GM19023 (cell line): ENCODE results near the gene TTC9.

Experiments used
- ATAC-seq: cut with Tn5 transposase; IDR thresholded peaks from one replicate; pipeline ENCODE4 v1.9.1; 2021; ENCODE audit warnings: mild to moderate bottlenecking, moderate library complexity; ENCODE audit not compliant: unreplicated experiment

TTC9 gene

DNA sequence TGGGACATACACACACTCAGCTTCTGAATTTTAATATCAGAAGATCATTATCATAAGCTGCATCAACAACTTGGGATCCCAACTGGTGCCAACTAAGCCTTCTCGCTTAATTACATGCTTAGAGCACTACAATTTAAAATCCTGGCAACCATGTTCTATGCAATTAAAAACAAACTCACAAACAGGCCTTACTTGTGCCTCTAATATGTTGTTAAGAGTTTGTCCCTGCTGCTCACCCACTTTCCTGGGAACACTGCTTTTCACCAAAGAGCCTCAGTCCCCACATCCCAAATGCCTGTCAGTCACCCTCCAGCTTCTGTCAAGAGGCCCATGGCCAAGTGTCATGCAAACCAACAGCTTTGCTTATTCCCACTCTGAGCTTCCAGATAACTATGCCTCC, 69.7 kb downstream of the TTC9 start:
- ATAC-seq, result no peak

DNA sequence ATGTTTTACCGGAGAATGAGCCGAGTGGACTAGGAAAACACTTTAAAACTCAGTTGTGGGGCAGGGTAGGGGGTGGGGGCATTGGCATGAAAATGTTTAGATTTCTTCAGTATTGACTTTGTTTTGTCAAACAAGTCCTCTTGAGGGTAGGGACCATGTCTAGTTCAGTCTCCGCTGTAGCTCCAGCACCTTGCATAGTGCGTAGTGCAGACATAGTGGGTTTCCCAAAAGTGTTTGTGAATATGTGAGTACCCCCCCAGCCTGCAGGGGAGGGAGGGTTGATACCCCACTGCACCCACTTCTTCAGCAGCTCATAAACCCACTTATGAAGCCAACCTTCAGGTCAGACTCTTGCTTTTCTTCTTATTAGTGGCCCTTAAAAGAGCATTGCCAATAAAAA, 71.4 kb downstream of the TTC9 start:
- no peak for ATAC-seq

GRCh38 chr14:70713511-70713916, 71.8 kb downstream of the TTC9 start:
- no peak for ATAC-seq

GRCh38 chr14:70714055-70714550, 72.4 kb downstream of the TTC9 start:
- no peak for ATAC-seq

DNA sequence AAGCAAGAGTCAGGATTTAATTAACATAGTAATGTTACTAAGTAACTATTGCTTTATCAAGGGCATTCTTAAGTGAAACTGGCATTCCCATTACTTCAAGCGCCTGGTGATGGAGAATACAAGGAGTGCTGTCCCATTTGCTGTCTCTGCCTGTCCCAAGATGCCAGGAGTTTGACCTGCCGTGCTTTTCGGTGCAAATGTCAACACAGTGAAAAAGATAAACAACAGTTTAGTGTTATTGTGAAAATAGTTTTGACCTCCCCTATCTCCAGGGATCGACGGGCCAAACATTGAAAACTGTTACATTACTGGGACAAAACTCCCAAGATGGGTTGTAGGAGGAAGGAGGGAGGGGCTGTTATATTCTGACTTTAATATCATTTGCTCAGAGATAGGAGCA, 74.8 kb downstream of the TTC9 start:
- ATAC-seq, result no peak

- ATAC-seq, result no peak
Observed at GRCh38 chr14:70716958-70717357, 75.2 kb downstream of the TTC9 start.

- ATAC-seq, result no peak
Observed at GRCh38 chr14:70718383-70719118, 76.8 kb downstream of the TTC9 start.

DNA sequence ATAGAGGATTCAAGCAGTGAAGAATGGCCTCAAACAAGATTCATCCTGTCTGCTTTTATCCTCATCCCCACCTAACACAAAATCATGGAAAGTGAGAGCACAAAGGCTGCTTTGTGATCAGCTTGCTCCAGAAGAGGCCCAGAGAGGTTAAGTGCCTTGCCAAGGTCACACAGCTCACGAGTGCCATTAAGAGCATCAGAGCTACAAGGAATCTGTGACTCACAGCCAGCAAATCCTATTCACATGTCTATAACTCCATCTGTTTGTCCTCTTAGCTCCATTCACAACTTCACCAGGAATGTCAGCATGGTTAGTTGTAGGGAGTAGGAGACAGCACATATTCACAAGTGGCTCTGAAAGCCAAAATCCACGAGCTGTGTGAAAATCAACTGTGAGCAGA, 79.8 kb downstream of the TTC9 start:
- no peak for ATAC-seq

DNA sequence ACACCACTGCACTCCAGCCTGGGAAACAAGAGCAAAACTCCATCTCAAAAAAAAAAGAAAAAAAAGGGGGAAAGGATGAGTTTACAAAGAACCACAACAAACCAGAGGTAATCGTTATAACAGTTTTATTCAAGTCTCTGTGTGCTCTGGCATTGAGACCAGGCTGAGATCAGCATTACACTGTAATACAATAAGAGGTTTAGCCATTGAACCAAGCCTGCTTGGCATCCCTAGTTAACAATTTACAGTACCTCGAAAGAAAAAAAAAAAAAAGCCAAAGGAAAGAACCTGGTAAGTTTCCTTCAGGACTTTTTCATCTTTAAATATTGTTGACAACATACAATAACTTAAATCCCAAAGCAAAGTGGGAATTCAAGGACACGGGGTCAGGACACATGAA, 80.7 kb downstream of the TTC9 start:
- no peak for ATAC-seq

DNA sequence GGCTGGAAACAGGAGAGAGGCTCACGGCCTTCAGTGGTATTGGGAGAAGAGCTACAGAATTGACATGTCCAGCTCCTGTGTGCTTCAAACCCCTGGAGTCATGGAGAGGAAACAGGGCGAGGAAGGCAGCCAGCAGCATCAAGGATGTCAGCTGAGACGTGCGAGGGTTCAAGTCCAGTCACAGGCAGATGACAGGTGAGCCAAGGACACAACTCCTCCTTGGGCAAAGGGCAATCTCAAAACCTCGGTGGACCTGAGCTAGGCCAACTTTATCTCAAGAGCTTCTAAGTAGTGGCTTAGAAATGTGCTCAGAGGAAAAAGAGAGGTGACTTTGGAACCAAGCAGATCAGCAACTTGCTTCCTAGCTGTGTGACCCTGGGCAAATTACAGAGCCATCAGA, 81.6 kb downstream of the TTC9 start:
- no peak for ATAC-seq

DNA sequence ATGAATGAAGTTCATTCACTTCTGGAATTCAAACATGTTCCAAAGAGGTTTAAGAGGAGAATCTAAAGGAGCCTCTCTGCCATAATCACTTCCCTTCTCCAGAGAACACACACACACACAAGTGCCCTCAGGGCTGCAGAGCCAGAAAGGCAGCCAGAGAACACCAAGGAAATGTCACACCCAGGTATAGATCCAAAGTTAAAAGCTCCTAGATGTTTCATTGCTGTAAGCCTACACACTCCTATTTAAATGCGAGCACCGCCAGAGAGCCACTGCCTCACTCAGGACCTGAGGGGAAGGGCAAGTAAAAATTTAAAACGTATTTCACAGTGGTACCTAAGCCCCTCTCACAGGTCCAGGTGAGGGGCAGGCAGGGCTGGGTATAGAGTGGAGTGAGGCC, 82.4 kb downstream of the TTC9 start:
- ATAC-seq, result no peak

DNA sequence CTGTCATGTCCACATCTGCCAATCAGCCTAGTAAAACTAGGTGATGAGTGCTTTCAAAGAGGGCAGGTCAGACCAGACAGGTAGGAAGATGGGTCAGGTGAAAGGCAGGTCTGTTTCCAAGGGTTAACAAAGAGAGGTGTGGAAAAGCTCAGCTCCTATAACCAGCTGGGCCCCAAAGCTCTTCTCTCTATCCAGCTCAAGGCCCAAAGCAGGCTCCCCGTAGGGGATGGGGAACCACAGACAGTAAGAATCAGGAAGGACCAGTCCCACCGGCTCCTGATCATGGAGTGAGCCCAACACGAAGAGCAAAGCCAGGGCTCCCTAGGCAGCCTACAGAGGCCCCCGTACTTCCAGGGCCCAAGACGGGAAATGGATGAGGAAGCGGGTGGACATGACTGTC, 83.2 kb downstream of the TTC9 start:
- no peak for ATAC-seq
